ENCODE measurements around the gene CASZ1. TPM values are rescaled to one million over a fixed set of nuclear protein-coding genes. Genes with fewer than 3 reads are reported as not detected.
A peak's percentile ranks its signal among the peaks of the same experiment; 100 is the strongest.

CASZ1 gene
- polyA plus RNA-seq, 4 donors, result 13.5 to 23.0 (median 14.5) TPM

DNA sequence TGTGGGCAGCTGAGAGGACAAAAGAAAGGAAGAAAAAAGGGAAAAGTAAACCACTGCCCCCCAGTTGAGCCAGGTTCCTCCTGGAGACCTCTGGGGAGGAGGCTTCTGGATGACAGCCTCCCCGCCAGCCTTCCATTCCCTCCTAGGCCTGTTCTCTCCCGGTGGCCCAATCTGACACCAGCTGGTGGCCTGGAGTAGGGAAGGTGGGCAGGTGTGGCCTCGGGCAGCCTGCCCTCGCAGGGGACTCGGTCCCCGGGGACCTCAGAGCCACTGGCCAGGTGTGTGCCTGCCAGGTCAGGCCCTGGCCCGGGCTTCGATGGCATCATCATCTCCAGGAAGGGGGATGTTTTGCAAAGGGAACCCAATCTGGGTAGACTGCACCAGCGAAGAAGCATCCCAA is 159.0 kb downstream of the CASZ1 start:
- Histone ChIP-seq H3K27ac (ENCODE audit: low read depth in 1 of 3, low read length in 2 of 3) (peak overlapping the region in 1 of 3 donors; percentile 4), H3K27me3 (ENCODE audit: control insufficient read depth in 3 of 3, insufficient read depth in 3 of 3, low read length in 3 of 3) (no peaks in the 10 kb centered on the region), H3K4me1 (ENCODE audit: control insufficient read depth in 3 of 3, insufficient read depth in 2 of 3, low read depth in 1 of 3, low read length in 2 of 3) (peaks cover 0 to 24% (median 0%) of the 10 kb centered on the region in 3 donors), H3K4me3 (ENCODE audit: low read depth in 1 of 3, low read length in 3 of 3) (no peak overlapping the region), H3K36me3 (ENCODE audit: control insufficient read depth in 3 of 3, insufficient read depth in 2 of 3, low read depth in 1 of 3, low read length in 3 of 3) (peaks cover 5 to 72% (median 11%) of the 10 kb centered on the region in 3 donors), H3K9me3 (ENCODE audit: control insufficient read depth in 2 of 2, insufficient read depth in 1 of 2, low read depth in 1 of 2, low read length in 1 of 2) (no peaks in the 10 kb centered on the region)
- FAIRE-seq (no peak), DNase-seq (no peak)
- WGBS, 3 donors, result 75 to 85% (median 82%) methylated on average over 9 of the region's 9 CpGs

DNA sequence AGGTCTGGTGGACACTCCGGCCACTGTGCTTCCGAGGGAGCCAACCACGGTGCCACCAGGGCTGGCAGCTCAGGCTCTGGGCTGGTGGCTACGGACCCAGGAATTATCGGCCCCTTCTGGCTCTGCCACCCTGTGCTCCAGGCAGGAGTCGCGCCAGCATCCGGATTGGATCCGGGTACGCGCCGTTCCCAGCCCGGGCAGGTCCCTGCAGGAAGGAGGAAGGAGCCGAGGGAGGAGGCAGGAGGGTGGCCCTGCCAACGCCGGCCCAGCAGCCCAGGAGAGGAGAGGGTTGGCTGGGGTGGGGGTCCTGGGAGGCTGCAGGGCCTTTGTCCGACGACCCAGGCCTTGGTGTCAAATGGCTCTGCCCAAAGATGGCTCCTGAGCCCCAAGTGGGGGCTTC is 160.5 kb downstream of the CASZ1 start:
- Histone ChIP-seq H3K36me3 (ENCODE audit: control insufficient read depth in 3 of 3, insufficient read depth in 2 of 3, low read depth in 1 of 3, low read length in 3 of 3) (peaks cover 4 to 73% (median 6%) of the 10 kb centered on the region in 3 donors), H3K27ac (ENCODE audit: low read depth in 1 of 3, low read length in 2 of 3) (peak overlapping the region in 1 of 3 donors; percentile 24), H3K4me3 (ENCODE audit: low read depth in 1 of 3, low read length in 3 of 3) (no peak overlapping the region), H3K4me1 (ENCODE audit: control insufficient read depth in 3 of 3, insufficient read depth in 2 of 3, low read depth in 1 of 3, low read length in 2 of 3) (peaks cover 0 to 19% (median 0%) of the 10 kb centered on the region in 3 donors), H3K9me3 (ENCODE audit: control insufficient read depth in 2 of 2, insufficient read depth in 1 of 2, low read depth in 1 of 2, low read length in 1 of 2) (no peaks in the 10 kb centered on the region), H3K27me3 (ENCODE audit: control insufficient read depth in 3 of 3, insufficient read depth in 3 of 3, low read length in 3 of 3) (no peaks in the 10 kb centered on the region)
- WGBS, 3 donors, result 82 to 92% (median 85%) methylated on average over 14 to 18 of the region's 18 CpGs
- FAIRE-seq (no peak), DNase-seq (no peak)

DNA sequence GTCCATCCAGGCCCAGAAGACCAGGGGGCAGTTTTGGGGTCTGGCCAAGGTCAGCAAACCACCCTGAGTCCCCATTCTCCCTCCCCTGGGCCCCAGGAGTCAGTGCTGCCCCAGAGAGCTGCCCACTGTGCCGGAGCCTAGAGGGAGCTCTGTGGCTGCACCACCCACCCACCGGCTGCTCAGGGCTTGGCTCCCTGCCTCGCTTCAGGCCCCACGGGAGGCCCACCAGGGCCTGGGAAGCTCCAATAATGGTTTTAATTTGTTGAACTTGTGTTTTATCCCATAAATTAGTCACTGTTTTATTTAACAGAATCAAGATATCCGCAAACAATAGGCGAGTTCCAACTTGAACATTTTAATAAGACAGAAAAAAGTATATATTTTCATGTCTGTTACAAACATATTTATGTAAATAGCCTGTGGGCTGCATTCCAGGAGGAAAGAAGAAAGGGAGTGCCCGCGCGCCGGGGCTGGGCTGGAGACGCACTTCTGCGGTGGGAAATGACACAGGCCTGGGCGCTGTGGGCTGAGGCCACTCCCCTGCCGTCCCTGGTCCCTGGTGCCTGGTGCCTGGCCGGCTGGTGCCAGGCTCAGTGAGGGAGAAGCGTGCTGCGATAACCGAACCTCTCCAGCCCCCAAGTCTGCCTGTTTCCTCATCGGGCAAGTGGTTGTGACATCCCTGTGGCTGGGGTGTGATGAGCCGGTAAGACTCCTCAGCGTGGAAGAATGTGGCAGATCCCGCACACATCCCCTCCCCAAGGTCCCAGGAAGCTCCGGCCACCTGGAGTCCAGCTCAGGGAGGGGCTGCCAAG is 161.2 kb downstream of the CASZ1 start:
- H3K27ac ChIP-seq (ENCODE audit: low read depth in 1 of 3, low read length in 2 of 3), result peak overlapping the region in 1 of 3 donors; percentile 70
- H3K4me3 ChIP-seq (ENCODE audit: low read depth in 1 of 3, low read length in 3 of 3), result no peak overlapping the region
- 35 to 62% (median 61%) methylated on average over 23 of the region's 23 CpGs for WGBS, 3 donors

DNA sequence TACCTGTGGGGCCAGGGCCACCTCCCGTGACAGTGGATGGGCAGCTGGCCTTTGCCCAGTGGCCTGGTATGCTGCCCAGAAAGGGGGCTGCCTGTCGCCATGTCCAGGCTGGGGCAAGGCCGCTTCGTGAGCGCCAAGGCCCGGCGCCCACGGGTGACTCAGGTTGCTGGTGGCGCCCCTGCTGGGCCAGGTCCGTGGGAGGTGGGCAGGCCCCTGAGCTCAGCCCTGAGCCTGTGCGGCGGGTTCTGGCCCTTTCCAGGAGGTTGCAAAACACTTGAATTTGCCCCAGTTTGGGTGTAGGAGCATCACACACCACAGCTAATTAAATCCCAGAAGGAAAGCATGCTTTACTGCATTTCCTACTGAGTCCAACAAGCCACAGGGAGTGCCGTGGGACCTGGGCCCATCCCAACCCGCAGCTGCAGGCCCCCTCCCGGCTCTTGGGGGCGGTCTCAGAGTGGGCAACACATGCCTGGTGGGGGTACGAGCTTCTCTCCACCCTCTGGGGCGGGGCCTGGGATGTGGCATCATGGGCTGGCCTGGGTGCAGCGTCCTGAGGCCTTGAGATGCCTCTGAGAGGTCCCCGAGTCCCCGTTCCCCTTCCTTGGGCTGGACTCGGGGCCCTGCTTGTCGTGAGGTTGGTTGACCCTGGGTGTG is 161.9 kb downstream of the CASZ1 start:
- Histone ChIP-seq H3K4me3 (ENCODE audit: low read depth in 1 of 3, low read length in 3 of 3) (no peak overlapping the region), H3K4me1 (ENCODE audit: control insufficient read depth in 3 of 3, insufficient read depth in 2 of 3, low read depth in 1 of 3, low read length in 2 of 3) (peaks cover 0 to 9% (median 0%) of the 10 kb centered on the region in 3 donors), H3K9me3 (ENCODE audit: control insufficient read depth in 2 of 2, insufficient read depth in 1 of 2, low read depth in 1 of 2, low read length in 1 of 2) (no peaks in the 10 kb centered on the region), H3K36me3 (ENCODE audit: control insufficient read depth in 3 of 3, insufficient read depth in 2 of 3, low read depth in 1 of 3, low read length in 3 of 3) (peaks cover 4 to 73% (median 7%) of the 10 kb centered on the region in 3 donors), H3K27me3 (ENCODE audit: control insufficient read depth in 3 of 3, insufficient read depth in 3 of 3, low read length in 3 of 3) (no peaks in the 10 kb centered on the region), H3K27ac (ENCODE audit: low read depth in 1 of 3, low read length in 2 of 3) (peak overlapping the region in 1 of 3 donors; percentile 35)
- DNase-seq (peak in 1 of 2 donors; percentile 10), FAIRE-seq (no peak)
- WGBS, 3 donors, result 55 to 73% (median 69%) methylated on average over 21 to 23 of the region's 23 CpGs

More for the DNA sequence above, 161.2 kb downstream of the CASZ1 start:
- Histone ChIP-seq H3K4me1 (ENCODE audit: control insufficient read depth in 3 of 3, insufficient read depth in 2 of 3, low read depth in 1 of 3, low read length in 2 of 3) (peaks cover 0 to 12% (median 0%) of the 10 kb centered on the region in 3 donors), H3K9me3 (ENCODE audit: control insufficient read depth in 2 of 2, insufficient read depth in 1 of 2, low read depth in 1 of 2, low read length in 1 of 2) (no peaks in the 10 kb centered on the region), H3K36me3 (ENCODE audit: control insufficient read depth in 3 of 3, insufficient read depth in 2 of 3, low read depth in 1 of 3, low read length in 3 of 3) (peaks cover 4 to 73% (median 7%) of the 10 kb centered on the region in 3 donors), H3K27me3 (ENCODE audit: control insufficient read depth in 3 of 3, insufficient read depth in 3 of 3, low read length in 3 of 3) (no peaks in the 10 kb centered on the region)
- peak in 1 of 2 donors; percentile 9 for DNase-seq
- no peak for FAIRE-seq

DNA sequence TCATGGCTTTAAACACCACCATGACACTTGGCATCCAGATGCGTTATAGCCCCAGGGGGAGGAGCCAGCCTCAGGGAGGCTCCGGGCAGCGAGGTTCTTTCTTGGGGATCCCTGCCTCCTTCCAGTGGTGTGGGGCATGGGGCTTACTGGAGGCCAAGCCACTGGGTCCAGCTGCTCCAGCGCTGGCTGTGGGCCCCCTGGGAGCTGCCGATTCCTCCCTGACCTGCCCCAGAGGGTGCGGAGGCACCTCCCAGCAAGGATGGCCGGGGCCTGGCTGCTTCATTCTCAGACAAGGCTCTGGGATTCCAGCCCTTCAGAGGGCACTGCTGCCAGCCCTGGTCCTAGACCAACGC is 162.4 kb downstream of the CASZ1 start:
- Histone ChIP-seq H3K9me3 (ENCODE audit: control insufficient read depth in 2 of 2, insufficient read depth in 1 of 2, low read depth in 1 of 2, low read length in 1 of 2) (no peaks in the 10 kb centered on the region), H3K4me3 (ENCODE audit: low read depth in 1 of 3, low read length in 3 of 3) (no peak overlapping the region), H3K27ac (ENCODE audit: low read depth in 1 of 3, low read length in 2 of 3) (peak overlapping the region in 1 of 3 donors; percentile 35), H3K27me3 (ENCODE audit: control insufficient read depth in 3 of 3, insufficient read depth in 3 of 3, low read length in 3 of 3) (no peaks in the 10 kb centered on the region), H3K36me3 (ENCODE audit: control insufficient read depth in 3 of 3, insufficient read depth in 2 of 3, low read depth in 1 of 3, low read length in 3 of 3) (peaks cover 0 to 74% (median 7%) of the 10 kb centered on the region in 3 donors), H3K4me1 (ENCODE audit: control insufficient read depth in 3 of 3, insufficient read depth in 2 of 3, low read depth in 1 of 3, low read length in 2 of 3) (peaks cover 0 to 9% (median 0%) of the 10 kb centered on the region in 3 donors)
- 84 to 89% (median 89%) methylated on average over 8 of the region's 8 CpGs for WGBS, 3 donors
- no peak for FAIRE-seq
- no peak for DNase-seq

DNA sequence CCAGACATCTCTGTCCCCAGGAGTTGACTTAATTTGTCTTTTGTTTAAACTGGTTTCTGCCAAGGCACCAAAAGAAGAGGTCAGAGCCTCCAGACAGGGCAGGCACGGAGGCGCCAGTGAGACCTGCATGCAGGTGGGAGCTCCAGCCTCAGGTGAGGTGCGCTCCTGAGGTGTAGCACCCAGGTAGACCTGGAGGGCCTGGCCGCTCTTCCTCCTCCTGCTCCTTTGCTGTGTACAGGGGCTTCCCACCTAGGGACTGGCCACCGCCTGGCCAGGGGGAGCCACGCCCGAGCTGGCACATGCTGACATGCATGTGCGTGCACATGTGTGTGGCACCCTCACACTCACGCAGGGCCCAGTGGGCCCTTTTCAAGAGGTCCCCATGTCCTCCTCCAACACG is 163.0 kb downstream of the CASZ1 start:
- Histone ChIP-seq H3K27me3 (ENCODE audit: control insufficient read depth in 3 of 3, insufficient read depth in 3 of 3, low read length in 3 of 3) (no peaks in the 10 kb centered on the region), H3K27ac (ENCODE audit: low read depth in 1 of 3, low read length in 2 of 3) (no peak overlapping the region), H3K4me3 (ENCODE audit: low read depth in 1 of 3, low read length in 3 of 3) (no peak overlapping the region), H3K36me3 (ENCODE audit: control insufficient read depth in 3 of 3, insufficient read depth in 2 of 3, low read depth in 1 of 3, low read length in 3 of 3) (peaks cover 0 to 81% (median 7%) of the 10 kb centered on the region in 3 donors), H3K4me1 (ENCODE audit: control insufficient read depth in 3 of 3, insufficient read depth in 2 of 3, low read depth in 1 of 3, low read length in 2 of 3) (peaks cover 0 to 9% (median 0%) of the 10 kb centered on the region in 3 donors), H3K9me3 (ENCODE audit: control insufficient read depth in 2 of 2, insufficient read depth in 1 of 2, low read depth in 1 of 2, low read length in 1 of 2) (no peaks in the 10 kb centered on the region)
- DNase-seq (no peak), FAIRE-seq (no peak)
- WGBS, 3 donors, result 93 to 97% (median 96%) methylated on average over 10 of the region's 10 CpGs

DNA sequence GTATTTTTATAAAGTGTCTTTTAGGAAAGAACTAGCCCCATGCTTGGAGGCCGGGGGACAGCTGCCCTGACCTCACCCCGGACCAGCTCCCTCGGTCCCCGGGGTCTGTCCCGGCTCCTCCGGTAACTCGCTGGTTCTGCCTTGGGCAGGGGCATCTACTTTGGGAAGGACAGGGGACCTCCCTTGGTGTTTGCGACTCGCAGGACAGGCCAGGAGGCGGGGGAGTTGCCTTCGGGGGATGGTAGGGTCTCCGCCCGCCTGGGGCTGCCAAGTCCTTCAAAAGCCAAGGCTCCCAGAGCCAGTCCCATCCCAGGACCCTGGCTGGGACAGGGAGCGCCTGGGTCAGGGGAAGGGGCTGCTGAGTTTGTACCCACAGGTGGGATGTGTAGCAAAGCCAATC is 163.8 kb downstream of the CASZ1 start:
- Histone ChIP-seq H3K4me3 (ENCODE audit: low read depth in 1 of 3, low read length in 3 of 3) (no peak overlapping the region), H3K9me3 (ENCODE audit: control insufficient read depth in 2 of 2, insufficient read depth in 1 of 2, low read depth in 1 of 2, low read length in 1 of 2) (no peaks in the 10 kb centered on the region), H3K27ac (ENCODE audit: low read depth in 1 of 3, low read length in 2 of 3) (peak overlapping the region in 1 of 3 donors; percentile 57), H3K4me1 (ENCODE audit: control insufficient read depth in 3 of 3, insufficient read depth in 2 of 3, low read depth in 1 of 3, low read length in 2 of 3) (peaks cover 0 to 9% (median 0%) of the 10 kb centered on the region in 3 donors), H3K27me3 (ENCODE audit: control insufficient read depth in 3 of 3, insufficient read depth in 3 of 3, low read length in 3 of 3) (no peaks in the 10 kb centered on the region), H3K36me3 (ENCODE audit: control insufficient read depth in 3 of 3, insufficient read depth in 2 of 3, low read depth in 1 of 3, low read length in 3 of 3) (peaks cover 0 to 81% (median 7%) of the 10 kb centered on the region in 3 donors)
- WGBS, 3 donors, result 81 to 91% (median 90%) methylated on average over 14 of the region's 14 CpGs
- FAIRE-seq, result no peak
- DNase-seq, result no peak

DNA sequence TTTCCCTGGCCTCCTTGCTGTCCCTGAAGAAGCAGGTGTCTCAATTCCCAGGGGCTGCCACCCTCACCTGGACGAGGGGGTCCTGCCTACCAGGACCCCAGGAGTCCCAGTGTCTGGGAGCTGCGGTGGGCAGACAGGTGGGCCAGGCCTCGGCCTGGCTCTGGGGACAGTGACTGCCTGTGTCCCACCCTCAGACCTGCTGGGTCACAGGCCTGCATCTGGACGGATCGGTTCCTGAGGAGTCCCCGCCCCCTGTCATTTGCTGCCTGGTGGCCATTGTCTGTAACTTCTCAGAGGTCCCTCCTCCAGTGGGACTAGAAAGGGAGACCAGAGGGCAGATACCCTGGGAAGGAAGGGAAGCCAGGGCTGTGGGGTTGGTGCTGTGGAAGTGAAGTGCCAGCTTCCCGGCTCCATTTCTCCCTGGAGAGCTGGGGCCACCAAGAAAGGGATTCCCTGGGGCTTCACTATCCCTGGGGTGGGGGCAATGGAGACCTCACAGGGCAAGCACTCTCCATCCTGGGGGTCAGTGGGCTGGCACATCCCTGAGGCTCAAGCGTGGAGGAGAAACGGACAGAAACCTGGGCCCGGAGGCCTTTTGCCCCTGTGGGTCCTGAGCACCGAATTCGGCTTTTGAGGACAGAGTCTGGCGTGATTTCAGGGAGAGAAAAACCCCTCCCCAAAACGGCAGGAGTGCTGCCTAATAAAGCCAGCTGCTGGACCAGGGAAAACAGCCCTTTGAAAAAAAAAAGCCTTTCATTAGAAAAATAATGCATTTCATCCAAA is 164.4 kb downstream of the CASZ1 start:
- DNase-seq, result no peak
- no peak for FAIRE-seq
- Histone ChIP-seq H3K36me3 (ENCODE audit: control insufficient read depth in 3 of 3, insufficient read depth in 2 of 3, low read depth in 1 of 3, low read length in 3 of 3) (peaks cover 0 to 82% (median 9%) of the 10 kb centered on the region in 3 donors), H3K9me3 (ENCODE audit: control insufficient read depth in 2 of 2, insufficient read depth in 1 of 2, low read depth in 1 of 2, low read length in 1 of 2) (no peaks in the 10 kb centered on the region), H3K4me3 (ENCODE audit: low read depth in 1 of 3, low read length in 3 of 3) (no peak overlapping the region), H3K27me3 (ENCODE audit: control insufficient read depth in 3 of 3, insufficient read depth in 3 of 3, low read length in 3 of 3) (no peaks in the 10 kb centered on the region), H3K27ac (ENCODE audit: low read depth in 1 of 3, low read length in 2 of 3) (no peak overlapping the region), H3K4me1 (ENCODE audit: control insufficient read depth in 3 of 3, insufficient read depth in 2 of 3, low read depth in 1 of 3, low read length in 2 of 3) (peaks cover 0 to 9% (median 0%) of the 10 kb centered on the region in 3 donors)
- 82 to 89% (median 85%) methylated on average over 14 of the region's 14 CpGs for WGBS, 3 donors
